Gastrocnemius medialis (tissue), 4 donors: Measurements from ENCODE around the gene HYDIN.
"Not testable (repeated sequence)": the region's sequence is repeated elsewhere in the genome, so short reads cannot be mapped to it uniquely, and the experiment has no call there.

Experiments used
- POLR2A ChIP-seq, 2 donors: fragments of 450-650 bp; IDR thresholded peaks; one replicate each; pipeline ENCODE4 v1.6.1; 2017; ENCODE audit warnings: antibody characterized with exemption in 2 of 2, mild to moderate bottlenecking in 2 of 2, moderate library complexity in 2 of 2
- TF ChIP-seq, protein P1 (sequence below), 5 experiments: fragments of 450-650 bp in 3 of 5; fragments of 200-600 bp in 2 of 5; sonication (generic) in 2 of 5; IDR thresholded peaks in 4 of 5; conservative IDR thresholded peaks in 1 of 5; 1 replicate in 4 of 5; 2 replicates in 1 of 5; pipeline ENCODE4 v1.5.1; 2016 to 2019; ENCODE audit warnings: antibody characterized with exemption in 5 of 5, mild to moderate bottlenecking in 3 of 5, moderate library complexity in 3 of 5

DNA sequence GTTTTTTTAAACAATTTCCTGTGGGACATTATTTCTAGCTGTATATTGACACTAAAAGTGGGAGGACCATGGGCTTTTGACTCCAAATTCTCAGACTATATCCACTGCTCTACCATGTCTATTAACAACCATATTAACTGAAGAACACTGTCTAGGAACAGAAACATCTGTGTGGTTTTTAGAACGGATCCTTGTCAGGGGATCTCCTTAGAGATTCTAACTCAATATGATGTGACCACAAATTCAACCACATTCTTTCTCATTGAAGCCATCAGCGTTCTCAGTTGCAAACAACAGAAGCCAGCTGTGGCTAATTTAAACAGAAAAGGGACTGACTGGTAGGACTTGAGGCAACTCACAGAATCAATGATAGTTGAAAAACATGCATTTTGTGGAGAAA is 73.2 kb downstream of the HYDIN start:
- TF ChIP-seq, protein P1, sequence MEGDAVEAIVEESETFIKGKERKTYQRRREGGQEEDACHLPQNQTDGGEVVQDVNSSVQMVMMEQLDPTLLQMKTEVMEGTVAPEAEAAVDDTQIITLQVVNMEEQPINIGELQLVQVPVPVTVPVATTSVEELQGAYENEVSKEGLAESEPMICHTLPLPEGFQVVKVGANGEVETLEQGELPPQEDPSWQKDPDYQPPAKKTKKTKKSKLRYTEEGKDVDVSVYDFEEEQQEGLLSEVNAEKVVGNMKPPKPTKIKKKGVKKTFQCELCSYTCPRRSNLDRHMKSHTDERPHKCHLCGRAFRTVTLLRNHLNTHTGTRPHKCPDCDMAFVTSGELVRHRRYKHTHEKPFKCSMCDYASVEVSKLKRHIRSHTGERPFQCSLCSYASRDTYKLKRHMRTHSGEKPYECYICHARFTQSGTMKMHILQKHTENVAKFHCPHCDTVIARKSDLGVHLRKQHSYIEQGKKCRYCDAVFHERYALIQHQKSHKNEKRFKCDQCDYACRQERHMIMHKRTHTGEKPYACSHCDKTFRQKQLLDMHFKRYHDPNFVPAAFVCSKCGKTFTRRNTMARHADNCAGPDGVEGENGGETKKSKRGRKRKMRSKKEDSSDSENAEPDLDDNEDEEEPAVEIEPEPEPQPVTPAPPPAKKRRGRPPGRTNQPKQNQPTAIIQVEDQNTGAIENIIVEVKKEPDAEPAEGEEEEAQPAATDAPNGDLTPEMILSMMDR (IDR thresholded peaks at IDR 0.05 in 4 of 5, conservative IDR thresholded peaks at IDR 0.05 in 1 of 5) = not testable (repeated sequence)
- not testable (repeated sequence) for TF ChIP-seq POLR2A (IDR thresholded peaks at IDR 0.05)
